HEK293 (cell line): ENCODE data around the gene SLC35F4.

Experiments
- CTCF ChIP-seq: fragments of 450-650 bp; formaldehyde crosslinking; IDR thresholded peaks from 2 replicates; pipeline ENCODE4 v1.5.1; 2016; ENCODE audit warnings: missing biosample characterization, missing genetic modification characterization
- KLF16 ChIP-seq: fragments of 450-650 bp; formaldehyde crosslinking; IDR thresholded peaks from 2 replicates; pipeline ENCODE4 v1.5.1; 2017; ENCODE audit warnings: missing biosample characterization, missing genetic modification characterization
- PATZ1 ChIP-seq: fragments of 450-650 bp; formaldehyde crosslinking; IDR thresholded peaks from 2 replicates; pipeline ENCODE4 v1.5.1; 2016; ENCODE audit warnings: missing biosample characterization, missing genetic modification characterization
- SP3 ChIP-seq: fragments of 450-650 bp; formaldehyde crosslinking; IDR thresholded peaks from 2 replicates; pipeline ENCODE4 v1.5.1; 2016; ENCODE audit warnings: missing biosample characterization, missing genetic modification characterization
- ZNF302 ChIP-seq: fragments of 450-650 bp; formaldehyde crosslinking; IDR thresholded peaks from 2 replicates; pipeline ENCODE4 v1.5.1; 2016; ENCODE audit warnings: missing biosample characterization, missing genetic modification characterization, low read depth
- ZSCAN18 ChIP-seq: fragments of 450-650 bp; formaldehyde crosslinking; IDR thresholded peaks from 2 replicates; pipeline ENCODE4 v1.5.1; 2016; ENCODE audit warnings: missing biosample characterization, missing genetic modification characterization

- no peak for TF ChIP-seq KLF16 (tag by site-specific recombination)
- TF ChIP-seq PATZ1 (tag by site-specific recombination), result no peak
- TF ChIP-seq ZNF302 (tag by site-specific recombination), result no peak
- TF ChIP-seq CTCF (tag by site-specific recombination), result no peak
- no peak for TF ChIP-seq ZSCAN18 (tag by site-specific recombination)
- TF ChIP-seq SP3, result no peak
These were observed 233.2 kb downstream of the SLC35F4 start for GRCh38 chr14:57632649-57633048.
